HG03103 (cell line): Measurements from ENCODE around the gene PPP1R14B.

Source experiments
- ATAC-seq: cut with Tn5 transposase; IDR thresholded peaks from one replicate; pipeline ENCODE4 v1.9.1; 2021; ENCODE audit warnings: low read depth; ENCODE audit not compliant: unreplicated experiment

PPP1R14B gene

DNA sequence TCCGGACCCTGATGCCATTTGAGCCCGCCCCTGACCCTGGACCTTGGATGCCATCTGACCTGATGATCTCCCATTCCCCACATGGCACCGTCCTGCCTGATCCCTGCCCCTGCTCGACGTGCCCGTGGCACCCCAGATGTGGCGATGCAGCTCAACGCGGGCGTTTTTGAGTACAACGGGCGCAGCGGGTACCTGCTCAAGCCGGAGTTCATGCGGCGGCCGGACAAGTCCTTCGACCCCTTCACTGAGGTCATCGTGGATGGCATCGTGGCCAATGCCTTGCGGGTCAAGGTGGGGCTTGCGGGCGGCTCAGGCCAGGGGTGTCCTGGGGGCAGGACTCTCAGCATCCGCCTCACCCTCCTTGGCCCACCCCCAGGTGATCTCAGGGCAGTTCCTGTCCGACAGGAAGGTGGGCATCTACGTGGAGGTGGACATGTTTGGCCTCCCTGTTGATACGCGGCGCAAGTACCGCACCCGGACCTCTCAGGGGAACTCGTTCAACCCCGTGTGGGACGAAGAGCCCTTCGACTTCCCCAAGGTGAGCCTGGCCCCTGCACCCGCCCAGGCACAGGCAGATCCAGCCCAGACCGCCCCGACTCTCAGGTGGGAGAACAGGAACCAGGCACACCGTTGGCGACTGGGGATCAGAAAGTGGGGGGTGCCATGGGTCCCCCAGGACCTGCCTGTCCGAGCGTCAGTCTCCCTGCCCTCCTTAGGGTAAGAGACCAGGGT is 15.7 kb upstream of the PPP1R14B start:
- no peak for ATAC-seq

DNA sequence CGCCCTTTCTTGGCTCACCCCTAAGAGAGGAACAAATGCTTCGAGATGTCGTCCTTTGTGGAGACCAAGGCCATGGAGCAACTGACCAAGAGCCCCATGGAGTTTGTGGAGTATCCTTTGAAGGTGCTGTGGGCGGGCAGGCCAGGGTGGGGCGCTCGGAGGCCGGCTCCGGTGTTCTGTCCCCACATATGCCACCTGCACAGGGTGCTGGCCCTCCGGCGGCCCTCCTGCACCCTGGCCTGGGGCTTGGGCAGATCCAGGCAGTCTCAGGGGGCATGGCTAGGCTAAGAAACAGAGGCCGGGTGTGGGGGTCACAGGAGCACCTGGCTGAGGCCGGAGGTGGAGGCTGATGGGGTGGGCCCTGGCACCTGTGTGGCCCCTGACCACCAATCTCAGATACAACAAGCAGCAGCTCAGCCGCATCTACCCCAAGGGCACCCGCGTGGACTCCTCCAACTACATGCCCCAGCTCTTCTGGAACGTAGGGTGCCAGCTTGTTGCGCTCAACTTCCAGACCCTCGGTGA is 14.9 kb upstream of the PPP1R14B start:
- ATAC-seq: no peak

DNA sequence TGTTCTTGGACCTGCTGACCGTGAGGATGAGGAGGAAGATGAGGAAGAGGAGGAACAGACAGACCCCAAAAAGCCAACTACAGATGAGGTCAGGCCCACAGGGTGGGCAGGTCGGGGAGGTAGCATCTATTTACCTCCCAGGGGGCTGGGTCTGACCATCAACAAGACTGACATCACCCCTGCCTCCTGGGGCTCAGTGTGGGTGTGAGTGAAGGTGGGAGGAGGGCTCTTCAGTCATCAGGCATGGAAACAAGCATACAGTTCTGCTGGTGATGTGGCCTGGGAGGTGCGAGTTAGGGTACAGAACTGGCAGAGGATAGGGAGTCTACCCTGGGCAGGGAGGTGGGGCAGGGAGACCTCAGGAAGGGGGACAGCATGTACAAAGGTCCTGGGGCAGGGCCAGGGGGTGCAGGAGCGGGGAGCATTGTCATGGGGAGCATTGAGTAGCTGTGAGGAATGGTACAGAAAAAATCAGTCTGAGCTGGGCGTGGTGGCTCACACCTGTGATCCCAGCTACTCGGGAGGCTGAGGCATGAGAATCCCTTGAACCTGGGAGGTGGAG is 13.5 kb upstream of the PPP1R14B start:
- no peak for ATAC-seq

DNA sequence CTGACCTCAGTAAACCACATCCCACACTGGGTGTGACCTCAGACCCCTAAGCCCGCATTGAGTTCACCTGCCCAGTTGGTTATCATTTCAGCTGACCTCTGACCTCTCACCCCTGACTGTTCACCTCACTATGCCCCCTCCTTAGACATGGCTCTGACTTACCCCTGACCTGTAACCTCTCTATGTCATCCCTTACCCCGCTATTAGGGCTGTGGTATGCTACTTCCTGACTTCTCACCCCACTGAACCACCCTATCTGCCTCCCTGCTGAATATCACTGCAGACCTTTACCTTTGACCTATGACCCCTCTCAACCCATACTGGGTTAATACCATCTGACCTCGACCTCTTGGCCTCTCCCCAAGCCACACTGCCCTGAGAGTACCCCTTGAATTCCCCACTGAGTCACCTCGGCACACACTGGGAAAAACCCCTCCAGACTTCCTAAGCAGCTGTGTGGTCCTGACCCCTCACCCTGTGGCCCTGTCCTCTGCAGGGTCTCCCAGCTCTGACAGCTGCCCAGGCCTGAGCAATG is 12.9 kb upstream of the PPP1R14B start:
- no peak for ATAC-seq

DNA sequence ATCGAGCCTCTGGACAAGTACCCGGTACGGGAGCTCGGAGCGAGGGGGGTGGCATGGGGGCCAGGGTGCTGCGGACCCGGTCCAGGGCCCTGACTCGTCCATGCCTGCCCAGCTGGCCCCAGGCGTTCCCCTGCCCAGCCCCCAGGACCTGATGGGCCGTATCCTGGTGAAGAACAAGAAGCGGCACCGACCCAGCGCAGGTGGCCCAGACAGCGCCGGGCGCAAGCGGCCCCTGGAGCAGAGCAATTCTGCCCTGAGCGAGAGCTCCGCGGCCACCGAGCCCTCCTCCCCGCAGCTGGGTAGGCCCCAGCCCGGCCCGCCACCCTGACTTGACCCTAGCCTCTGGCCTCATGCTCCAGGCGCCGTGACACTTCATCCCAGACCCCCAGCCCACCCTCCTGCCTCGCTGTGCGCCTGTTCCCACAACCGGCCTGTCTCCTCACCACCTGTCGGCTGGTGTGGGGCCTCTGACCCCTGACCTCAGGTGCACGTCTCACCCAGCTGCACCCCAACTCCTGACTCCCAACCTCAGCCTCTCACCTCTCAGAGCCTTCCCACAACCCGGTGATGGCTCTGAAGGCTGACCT is 12.3 kb upstream of the PPP1R14B start:
- ATAC-seq: no peak

DNA sequence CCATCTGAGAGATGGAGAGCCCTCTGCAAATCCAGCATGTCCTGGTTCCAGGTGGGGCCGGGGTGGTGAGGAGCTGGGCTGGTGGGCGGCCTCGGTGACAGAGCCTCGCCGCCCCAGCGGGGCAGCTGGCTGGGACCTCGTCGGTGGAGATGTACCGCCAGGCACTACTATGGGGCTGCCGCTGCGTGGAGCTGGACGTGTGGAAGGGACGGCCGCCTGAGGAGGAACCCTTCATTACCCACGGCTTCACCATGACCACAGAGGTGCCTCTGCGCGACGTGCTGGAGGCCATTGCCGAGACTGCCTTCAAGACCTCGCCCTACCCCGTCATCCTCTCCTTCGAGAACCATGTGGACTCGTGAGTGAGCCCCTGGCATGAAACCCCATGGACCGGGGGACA is 11.6 kb upstream of the PPP1R14B start:
- ATAC-seq: no peak

DNA sequence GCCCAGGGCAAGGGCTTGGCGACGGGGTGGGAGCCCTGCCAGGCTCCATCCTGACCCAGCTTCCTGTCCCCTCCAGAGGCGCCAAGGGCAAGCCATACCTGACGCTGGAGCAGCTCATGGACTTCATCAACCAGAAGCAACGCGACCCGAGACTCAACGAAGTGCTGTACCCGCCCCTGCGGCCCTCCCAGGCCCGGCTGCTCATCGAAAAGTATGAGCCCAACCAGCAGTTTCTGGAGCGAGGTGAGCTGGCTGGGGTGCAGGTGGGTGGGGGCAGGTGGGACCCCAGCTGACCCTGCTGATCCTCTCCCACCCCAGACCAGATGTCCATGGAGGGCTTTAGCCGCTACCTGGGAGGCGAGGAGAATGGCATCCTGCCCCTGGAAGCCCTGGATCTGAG is 9.6 kb upstream of the PPP1R14B start:
- no peak for ATAC-seq

DNA sequence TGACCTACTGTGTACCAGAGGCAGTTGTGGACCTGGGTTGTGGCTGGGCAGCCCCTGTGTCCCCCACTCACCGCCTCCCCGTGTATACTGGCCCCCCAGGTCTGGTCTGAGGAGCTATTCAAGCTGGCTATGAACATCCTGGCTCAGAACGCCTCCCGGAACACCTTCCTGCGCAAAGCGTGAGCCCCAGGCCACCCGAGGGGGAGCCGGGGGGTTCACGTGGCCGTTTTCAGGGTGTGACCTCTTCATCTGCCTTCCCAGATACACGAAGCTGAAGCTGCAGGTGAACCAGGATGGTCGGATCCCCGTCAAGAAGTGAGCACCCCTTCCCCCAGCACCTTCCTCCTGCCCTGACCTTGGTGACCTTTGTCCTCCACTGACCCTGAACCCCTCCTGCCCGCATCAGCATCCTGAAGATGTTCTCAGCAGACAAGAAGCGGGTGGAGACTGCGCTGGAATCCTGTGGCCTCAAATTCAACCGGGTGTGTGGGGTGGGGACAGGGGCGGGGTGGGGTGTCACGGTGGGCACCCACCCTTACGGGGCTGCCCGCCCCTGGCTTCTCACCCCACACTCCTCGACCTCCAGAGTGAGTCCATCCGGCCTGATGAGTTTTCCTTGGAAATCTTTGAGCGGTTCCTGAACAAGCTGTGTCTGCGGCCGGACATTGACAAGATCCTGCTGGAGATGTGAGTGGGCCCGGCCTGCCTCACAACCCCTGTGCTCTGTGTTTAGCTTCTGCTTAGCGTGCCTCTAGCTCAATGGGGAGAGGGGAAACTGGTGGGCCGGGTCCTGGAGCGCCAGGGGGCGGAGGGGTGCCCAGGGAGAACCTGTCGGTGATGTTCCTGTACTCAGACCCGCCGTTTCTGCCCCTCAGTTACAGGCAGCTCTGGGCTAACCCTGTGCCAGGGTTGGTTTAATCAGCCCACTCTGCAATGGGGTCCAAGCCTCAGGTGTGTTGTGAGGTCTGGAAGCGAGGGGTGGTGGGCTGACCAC is 8.7 kb upstream of the PPP1R14B start:
- ATAC-seq: no peak

DNA sequence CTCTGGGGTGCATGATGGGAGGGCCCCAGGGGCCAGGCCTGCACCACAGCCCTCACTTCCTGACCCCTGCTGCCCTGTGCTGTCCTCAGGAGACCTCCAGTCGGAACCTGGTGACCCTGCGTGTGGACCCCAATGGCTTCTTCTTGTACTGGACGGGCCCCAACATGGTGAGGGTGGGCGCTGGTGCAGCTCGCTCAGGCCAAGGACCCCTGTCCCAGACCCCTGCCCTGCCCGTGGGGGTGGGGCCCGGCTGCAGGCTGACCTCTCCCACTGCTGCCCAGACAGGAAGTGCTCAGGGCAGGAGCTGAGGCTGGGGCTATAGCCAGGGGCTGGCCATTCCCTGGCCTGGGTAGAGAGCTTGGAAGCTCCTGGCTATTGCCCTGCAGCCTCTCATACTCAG is 7.6 kb upstream of the PPP1R14B start:
- ATAC-seq: no peak

DNA sequence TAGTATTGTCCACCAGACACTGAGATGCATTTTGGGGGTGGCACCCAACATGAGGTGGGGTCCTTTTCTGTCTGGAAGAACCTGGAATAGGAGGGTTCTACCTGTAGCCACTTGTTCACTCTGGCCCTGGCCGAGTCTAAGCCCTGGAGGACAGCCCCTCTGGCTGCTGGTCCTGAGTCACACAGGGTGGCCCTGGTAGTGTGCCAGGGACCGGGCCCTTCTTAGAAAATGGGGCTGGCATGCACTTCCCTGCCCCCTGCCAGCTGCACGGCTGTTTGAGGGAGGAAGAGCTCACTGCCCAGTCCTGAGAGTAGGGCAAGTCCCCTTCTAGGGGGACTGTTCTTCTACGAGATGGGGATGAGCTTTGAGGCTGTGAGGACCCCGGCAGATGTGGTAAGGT is 6.7 kb upstream of the PPP1R14B start:
- ATAC-seq: no peak

DNA sequence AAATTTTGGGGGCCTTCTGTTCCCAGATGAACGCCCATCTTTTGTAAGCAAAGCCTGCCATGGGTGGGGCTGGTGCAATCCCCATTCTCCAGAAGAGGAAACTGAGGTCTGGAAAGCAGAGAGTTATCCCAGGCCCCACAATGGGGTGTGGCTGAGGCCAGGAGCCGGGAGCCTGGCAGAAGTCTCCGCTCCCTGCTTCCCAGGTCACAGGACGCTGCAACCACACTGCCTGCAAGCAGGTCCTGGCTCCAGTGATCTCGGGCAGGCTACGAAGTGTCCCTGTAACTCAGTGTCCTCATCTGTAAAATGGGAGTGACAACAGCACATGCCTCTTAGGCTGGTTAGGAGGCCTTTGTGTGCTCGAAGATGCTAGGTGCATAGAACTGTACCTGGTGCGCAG is 6.3 kb upstream of the PPP1R14B start:
- no peak for ATAC-seq

DNA sequence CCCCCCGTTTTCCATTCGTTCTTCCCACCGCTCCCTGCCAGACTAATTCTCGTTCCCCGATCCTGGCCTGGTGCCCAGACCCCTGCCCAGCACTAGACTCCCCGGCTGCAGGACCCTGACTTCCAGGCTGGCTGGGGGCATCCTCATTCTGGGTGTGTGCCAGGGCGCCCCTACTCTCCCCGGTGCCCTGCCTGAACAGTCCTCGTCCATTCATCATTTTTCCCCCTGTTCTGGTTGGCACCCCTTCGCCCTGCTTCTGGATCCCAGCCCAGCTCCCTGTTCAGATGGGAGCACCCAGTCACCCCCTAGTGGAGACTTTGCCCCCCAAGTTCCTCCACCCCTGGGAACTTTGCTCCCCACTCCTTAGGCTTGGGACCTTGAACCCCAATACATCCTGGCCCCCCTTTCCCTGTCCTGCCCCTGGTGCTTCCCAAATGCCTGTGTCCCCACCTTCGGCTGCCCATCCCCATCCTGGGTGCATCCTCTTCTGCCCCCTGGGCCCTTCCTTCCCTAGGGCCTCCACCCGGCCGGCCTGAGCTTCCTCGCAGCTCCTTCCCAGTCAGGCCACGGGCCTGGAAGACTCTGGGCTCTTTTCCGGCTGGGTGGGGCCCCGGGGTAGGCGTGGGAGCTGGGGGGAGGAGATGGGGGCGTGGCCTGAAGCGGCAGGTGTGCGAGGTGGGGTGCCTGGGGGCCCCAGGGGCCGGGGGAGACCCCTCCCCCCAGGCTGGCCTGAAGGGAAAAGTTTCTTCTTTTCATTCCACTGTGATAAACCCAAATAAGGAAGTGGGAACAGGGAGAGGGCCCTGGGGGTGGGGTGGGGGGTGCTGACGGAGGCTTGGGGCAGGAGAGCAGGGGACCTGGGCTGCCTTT is 5.5 kb upstream of the PPP1R14B start:
- ATAC-seq: no peak

DNA sequence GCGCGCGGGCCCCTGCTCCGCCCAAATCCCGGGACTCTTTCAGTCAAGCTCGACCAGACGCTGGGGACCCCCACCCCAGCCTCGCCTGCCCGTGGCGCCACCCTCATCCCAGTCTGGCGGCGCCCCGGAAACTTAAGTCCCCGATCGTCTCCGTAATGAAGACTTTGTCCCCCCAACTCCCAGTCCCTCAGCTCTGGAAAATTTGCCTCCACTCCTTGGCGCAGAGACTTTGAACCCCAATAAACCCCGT is 4.9 kb upstream of the PPP1R14B start:
- no peak for ATAC-seq

DNA sequence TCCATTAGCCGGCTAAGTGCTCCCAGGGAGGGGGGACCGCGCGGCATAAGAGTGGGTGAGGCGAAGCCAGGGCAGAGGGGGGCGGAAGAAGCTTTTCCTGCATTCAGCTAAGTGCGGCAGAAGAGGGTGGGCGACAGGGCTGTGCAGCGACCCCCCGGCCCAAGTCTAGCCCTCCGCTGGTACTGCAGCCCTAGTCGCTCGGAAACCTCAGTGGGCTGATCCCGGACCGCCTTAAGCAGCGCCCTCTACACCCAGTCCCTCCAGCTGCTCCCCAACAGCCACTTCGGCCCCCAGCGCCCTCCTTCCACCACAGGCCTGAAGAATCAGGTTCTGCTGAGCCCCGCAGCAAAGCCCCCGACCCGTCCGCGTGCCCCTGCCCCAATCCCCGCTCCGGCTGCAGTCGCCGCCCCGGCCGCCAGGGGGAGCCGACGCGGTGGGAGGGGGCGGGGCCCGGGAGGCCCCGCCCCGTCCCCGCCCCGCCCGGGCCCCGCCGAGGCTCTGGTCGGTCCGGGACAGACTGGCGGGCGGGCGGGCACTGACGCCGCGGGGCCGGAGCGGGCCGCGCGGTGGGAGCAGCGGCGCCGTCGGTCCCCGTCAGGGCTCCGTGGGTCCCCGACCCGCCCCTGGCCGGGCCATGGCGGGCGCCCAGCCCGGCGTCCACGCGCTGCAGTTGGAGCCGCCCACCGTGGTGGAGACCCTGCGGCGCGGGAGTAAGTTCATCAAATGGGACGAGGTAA is 4.4 kb upstream of the PPP1R14B start, which contains the start of gene PLCB3:
Gene PLCB3, plus strand, starts transcription at position 515 of the 737 bp plus-strand sequence. Its CDS starts 120 bp downstream, at position 635.
- no peak for ATAC-seq

DNA sequence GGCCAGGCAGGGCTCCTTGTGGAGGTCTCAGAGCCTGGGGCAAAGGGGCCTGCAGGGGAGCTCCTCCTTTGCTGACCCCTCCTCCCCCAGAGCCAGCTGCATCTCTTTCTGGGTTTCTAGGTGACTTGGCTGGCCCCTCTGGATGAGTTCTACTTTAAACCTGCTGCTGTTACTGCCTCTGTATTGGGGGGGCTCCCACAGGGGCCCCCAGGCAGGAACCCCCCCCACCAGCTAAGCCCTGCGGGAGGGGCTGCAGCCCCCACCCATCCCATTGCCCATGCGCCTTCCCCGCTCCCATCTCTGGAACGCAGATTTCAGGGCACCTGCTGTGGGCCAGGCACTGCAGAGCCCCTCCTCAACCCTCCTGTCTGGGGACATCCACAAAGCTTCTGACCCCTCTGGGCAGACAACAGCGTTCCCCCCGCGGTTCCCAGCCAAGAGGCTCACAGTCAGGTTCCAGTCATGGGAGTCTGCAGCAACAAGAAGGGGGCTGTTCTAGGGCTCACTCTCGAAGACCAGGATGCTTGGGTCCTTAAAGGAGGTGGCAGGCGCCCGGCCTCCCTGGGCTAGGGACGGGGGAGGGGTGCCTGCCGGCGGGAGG is 3.8 kb upstream of the PPP1R14B start:
- ATAC-seq: no peak

DNA sequence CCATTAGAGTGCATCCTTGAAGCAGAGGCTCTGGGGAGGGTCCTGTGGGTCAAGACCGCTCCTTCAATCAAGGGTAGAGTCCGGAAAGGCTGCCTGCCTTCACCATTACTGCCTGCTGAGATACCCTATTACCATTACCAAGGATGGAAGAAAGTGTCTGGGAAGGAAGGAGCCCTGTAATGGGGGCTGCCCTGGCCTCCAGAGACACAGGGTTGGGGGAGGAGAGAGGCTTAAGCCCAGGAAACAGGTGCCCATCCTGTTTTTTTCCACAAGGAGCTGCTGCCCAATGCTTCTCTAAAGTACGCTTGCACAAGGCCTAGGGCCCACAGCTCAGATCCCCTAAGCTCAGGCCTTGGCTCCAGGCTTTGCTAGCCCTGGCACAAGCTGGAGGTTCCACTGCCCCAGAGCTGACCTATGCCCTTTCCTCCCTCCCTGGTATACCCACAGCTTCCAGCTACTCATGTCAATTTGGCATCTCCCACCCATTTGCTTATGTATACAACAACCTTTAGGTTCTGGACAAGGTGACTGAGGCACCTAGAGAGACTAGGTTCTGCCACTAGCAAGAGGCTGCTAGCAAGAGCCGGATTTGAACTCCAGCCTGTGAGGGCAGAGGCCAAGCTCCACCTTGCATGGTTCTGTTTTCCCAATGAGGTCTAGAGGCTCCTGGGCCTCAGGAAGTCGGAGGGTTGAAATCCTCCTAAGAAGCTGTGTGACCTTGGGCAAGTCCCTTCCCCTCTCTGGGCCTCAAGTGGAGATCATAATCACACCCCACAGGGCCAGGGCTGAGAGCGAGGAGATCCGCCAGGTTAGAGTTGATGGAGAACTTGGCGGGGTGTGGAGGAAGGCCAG is 3.0 kb upstream of the PPP1R14B start:
- no peak for ATAC-seq

DNA sequence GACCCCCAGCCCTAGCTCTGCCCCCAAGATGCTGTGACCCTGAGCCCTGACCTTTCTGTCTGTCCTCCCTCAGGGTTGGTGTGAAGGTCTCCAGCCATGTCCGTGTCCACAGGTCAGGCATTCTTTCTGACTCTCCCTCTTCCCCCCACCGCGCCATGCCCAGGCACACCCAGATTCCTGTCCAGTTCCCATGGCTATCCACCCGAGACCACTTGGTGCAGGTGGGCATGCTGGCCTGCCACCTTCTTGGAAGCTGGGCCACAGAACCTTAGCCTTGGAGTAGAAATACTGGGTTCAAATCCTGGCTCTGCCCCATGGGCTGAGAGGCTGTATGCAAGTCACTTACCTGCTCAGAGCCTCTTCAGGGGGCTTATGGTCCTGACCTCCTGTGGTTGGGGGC is 2.3 kb upstream of the PPP1R14B start:
- no peak for ATAC-seq

DNA sequence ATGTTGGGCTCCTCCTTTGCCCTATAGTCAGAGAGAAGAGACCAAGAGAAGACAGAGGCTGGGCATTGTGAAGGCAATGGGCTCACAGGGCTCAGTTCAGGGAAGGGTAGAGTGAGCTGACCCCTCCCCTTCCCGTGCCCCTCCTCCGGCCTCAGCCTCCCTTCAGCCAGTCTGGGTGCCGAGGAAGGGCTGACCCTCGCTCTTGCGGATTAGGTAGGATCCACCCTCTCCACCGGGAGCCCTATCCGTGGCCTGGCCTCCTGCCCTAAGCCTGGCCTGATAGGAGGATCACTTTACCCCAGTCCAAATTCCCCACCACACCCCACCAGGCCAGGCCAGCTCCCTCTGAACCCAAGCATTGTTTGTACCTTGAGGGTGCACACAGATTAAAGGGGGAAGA is 1.8 kb upstream of the PPP1R14B start:
- no peak for ATAC-seq
